ENCODE results near the gene ZBTB8A. TPM values are rescaled to one million over a fixed set of nuclear protein-coding genes. Genes with fewer than 3 reads are reported as not detected.

Gene ZBTB8A
- total and polyA plus RNA-seq, 10 of the 15 experiments (the other 5 are each of a cell fraction or from before 2014, with no cell fraction given) = 0.48 to 4.7 (median 2.4) TPM

DNA sequence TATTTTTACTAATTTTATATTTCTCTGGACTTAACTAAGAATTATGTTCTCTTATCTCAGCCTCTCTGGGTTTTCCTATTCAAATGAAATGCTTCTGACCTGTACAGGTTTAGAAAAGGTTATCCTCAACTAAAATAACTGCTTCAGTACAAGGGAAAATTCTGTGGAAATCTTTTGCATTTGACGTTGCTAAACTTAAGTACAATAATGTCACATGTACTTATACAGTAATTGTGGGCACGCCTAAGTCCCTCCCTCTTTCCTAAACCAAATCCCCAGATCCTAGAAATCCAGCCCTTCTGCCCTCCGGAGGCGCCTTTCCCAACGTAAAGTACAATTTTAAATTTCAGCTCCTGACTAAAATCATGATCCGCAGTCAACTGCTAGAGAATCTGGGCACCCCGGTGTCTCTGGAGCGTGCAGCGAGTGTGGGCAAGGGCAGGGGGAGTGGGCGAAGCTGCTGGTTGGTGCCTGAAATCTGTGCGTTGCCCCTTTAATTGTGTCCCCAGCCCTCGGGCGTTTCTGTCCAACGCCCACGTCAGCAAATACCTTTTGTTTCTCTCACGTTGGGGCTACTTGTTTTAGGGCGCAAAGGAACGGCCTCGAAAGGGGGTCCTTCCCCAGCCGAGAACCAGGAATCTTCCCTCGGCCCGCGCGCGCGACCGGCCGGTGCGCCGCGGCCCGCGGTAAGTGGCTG lies at the start of gene ZBTB8A (continued):
- TF ChIP-seq NFXL1 (IDR thresholded peaks at IDR 0.05; ENCODE audit: borderline replicate concordance) (no peak), BACH1 (IDR thresholded peaks at IDR 0.05; ENCODE audit: borderline replicate concordance) (no peak), ZNF217 (IDR thresholded peaks at IDR 0.05) (no peak), YBX1 (IDR thresholded peaks at IDR 0.05) (no peak), YY1 (IDR thresholded peaks at IDR 0.05; ENCODE audit: low read depth, low read length) (no peak)
- TF ChIP-seq, protein P1, sequence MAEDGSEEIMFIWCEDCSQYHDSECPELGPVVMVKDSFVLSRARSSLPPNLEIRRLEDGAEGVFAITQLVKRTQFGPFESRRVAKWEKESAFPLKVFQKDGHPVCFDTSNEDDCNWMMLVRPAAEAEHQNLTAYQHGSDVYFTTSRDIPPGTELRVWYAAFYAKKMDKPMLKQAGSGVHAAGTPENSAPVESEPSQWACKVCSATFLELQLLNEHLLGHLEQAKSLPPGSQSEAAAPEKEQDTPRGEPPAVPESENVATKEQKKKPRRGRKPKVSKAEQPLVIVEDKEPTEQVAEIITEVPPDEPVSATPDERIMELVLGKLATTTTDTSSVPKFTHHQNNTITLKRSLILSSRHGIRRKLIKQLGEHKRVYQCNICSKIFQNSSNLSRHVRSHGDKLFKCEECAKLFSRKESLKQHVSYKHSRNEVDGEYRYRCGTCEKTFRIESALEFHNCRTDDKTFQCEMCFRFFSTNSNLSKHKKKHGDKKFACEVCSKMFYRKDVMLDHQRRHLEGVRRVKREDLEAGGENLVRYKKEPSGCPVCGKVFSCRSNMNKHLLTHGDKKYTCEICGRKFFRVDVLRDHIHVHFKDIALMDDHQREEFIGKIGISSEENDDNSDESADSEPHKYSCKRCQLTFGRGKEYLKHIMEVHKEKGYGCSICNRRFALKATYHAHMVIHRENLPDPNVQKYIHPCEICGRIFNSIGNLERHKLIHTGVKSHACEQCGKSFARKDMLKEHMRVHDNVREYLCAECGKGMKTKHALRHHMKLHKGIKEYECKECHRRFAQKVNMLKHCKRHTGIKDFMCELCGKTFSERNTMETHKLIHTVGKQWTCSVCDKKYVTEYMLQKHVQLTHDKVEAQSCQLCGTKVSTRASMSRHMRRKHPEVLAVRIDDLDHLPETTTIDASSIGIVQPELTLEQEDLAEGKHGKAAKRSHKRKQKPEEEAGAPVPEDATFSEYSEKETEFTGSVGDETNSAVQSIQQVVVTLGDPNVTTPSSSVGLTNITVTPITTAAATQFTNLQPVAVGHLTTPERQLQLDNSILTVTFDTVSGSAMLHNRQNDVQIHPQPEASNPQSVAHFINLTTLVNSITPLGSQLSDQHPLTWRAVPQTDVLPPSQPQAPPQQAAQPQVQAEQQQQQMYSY (CRISPR knock-in tag; IDR thresholded peaks at IDR 0.05) = no peak
- TF ChIP-seq, protein P2, sequence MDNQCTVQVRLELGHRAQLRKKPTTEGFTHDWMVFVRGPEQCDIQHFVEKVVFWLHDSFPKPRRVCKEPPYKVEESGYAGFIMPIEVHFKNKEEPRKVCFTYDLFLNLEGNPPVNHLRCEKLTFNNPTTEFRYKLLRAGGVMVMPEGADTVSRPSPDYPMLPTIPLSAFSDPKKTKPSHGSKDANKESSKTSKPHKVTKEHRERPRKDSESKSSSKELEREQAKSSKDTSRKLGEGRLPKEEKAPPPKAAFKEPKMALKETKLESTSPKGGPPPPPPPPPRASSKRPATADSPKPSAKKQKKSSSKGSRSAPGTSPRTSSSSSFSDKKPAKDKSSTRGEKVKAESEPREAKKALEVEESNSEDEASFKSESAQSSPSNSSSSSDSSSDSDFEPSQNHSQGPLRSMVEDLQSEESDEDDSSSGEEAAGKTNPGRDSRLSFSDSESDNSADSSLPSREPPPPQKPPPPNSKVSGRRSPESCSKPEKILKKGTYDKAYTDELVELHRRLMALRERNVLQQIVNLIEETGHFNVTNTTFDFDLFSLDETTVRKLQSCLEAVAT (IDR thresholded peaks at IDR 0.05) = no peak
